ENCODE data around the gene MCC. TPM values are rescaled to one million over a fixed set of nuclear protein-coding genes. Genes with fewer than 3 reads are reported as not detected.

The MCC gene
- polyA plus RNA-seq, 1 donor (not counting 4 experiments of a cell fraction or from before 2014, with no cell fraction given) = 24.6 TPM

DNA sequence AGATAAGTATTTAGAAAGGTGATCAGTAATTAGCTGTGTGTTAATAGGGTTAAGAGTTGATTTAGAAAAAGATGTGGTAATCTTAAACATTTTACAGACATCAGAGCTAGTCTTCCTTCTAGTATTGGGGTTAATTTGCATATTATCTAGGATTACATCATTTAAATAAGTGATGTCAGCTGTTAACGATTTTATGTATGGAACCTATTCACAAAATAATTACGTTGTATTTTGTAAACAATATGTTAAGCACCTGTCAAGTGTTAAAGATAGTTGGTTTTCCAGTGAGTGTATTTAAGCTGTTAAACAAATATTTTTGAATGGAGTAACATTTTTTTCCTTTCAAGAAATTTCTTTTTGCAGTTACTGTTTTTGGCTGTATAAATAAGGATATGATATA lies 509.4 kb downstream of the MCC start:
- no peak for DNase-seq (ENCODE audit: low read depth, low spot score)
- peaks cover 73% of the 10 kb centered on the region for H3K79me2 ChIP-seq (ENCODE audit: control insufficient read depth, insufficient read depth, low read length)

DNA sequence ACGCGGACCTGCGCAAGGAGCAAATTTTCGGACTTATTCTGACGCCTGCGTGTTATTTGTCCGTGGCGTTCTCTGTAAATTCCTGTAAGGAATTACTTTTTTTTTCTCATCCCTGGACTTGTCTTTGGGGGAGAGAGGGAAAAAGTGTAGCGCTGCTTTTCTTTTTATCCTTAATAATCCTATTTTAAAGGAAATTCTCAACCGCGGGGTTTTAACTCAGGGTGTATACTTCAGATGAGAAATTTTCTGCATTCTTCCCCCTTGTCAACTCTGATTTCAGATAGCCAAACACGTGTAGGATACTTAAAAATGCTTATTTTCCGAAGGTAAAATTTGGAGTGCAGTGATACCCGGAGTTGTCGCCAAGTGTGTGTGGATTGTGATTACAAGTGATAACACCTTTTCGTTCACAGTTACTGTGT lies 510.8 kb downstream of the MCC start:
- peaks cover 0 to 4% of the 10 kb centered on the region in 2 experiments for H3K36me3 ChIP-seq (ENCODE audit: control insufficient read depth in 2 of 2, extremely low read depth in 1 of 2, insufficient read depth in 2 of 2, low read length in 2 of 2)
- no peaks in the 10 kb centered on the region for H3K9me3 ChIP-seq (ENCODE audit: control insufficient read depth, low read depth, low read length)
- no peaks in the 10 kb centered on the region for H3K27me3 ChIP-seq (ENCODE audit: control insufficient read depth, extremely low read depth, insufficient read depth, low read length)
- H3K79me2 ChIP-seq (ENCODE audit: control insufficient read depth, insufficient read depth, low read length) = peaks cover 59% of the 10 kb centered on the region
- peak overlapping the region; percentile 87 for H3K9ac ChIP-seq (ENCODE audit: control insufficient read depth, extremely low read depth, insufficient read depth, low read length)
- TF ChIP-seq EZH2 (IDR thresholded peaks at IDR 0.05; ENCODE audit: low read length) = no peak
- TF ChIP-seq, protein P1, sequence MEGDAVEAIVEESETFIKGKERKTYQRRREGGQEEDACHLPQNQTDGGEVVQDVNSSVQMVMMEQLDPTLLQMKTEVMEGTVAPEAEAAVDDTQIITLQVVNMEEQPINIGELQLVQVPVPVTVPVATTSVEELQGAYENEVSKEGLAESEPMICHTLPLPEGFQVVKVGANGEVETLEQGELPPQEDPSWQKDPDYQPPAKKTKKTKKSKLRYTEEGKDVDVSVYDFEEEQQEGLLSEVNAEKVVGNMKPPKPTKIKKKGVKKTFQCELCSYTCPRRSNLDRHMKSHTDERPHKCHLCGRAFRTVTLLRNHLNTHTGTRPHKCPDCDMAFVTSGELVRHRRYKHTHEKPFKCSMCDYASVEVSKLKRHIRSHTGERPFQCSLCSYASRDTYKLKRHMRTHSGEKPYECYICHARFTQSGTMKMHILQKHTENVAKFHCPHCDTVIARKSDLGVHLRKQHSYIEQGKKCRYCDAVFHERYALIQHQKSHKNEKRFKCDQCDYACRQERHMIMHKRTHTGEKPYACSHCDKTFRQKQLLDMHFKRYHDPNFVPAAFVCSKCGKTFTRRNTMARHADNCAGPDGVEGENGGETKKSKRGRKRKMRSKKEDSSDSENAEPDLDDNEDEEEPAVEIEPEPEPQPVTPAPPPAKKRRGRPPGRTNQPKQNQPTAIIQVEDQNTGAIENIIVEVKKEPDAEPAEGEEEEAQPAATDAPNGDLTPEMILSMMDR (optimal IDR thresholded peaks at IDR 0.05 in 1 of 3, IDR thresholded peaks at IDR 0.05 in 1 of 3, conservative IDR thresholded peaks at IDR 0.05 in 1 of 3; ENCODE audit: extremely low read depth in 1 of 3, insufficient read depth in 2 of 3, low read length in 3 of 3) = no peak
- peak overlapping the region; percentile 89 for H2AFZ ChIP-seq (ENCODE audit: control insufficient read depth, low read length)
- H3K4me2 ChIP-seq (ENCODE audit: control insufficient read depth, extremely low read depth, insufficient read depth, low read depth, low read length) = peak overlapping the region; percentile 82
- H3K9me1 ChIP-seq (ENCODE audit: control insufficient read depth, extremely low read depth, insufficient read depth, low read length) = no peaks in the 10 kb centered on the region
- peak overlapping the region; percentile 68 to 96 (median 94) for H3K4me3 ChIP-seq (ENCODE audit: control insufficient read depth in 2 of 3, extremely low read depth in 1 of 3, insufficient read depth in 2 of 3, low read depth in 1 of 3, low read length in 3 of 3)
- H3K27ac ChIP-seq (ENCODE audit: control insufficient read depth, insufficient read depth, low read length) = peak overlapping the region; percentile 79
- DNase-seq (ENCODE audit: low read depth, low spot score) = no peak
- dilution Hi-C loops (cut with MboI; ENCODE audit: extremely low pct_ligation_motif_present, low sequenced_read_pairs) = no loop called here
- H4K20me1 ChIP-seq (ENCODE audit: control insufficient read depth, extremely low read depth, insufficient read depth, low read length) = no peaks in the 10 kb centered on the region
- FAIRE-seq = no peak
- peaks cover 26% of the 10 kb centered on the region for H3K4me1 ChIP-seq (ENCODE audit: control insufficient read depth, extremely low read depth, insufficient read depth, low read length)

More for the DNA sequence above, 509.4 kb downstream of the MCC start:
- Histone ChIP-seq H4K20me1 (ENCODE audit: control insufficient read depth, extremely low read depth, insufficient read depth, low read length) (no peaks in the 10 kb centered on the region), H3K4me2 (ENCODE audit: control insufficient read depth, extremely low read depth, insufficient read depth, low read depth, low read length) (peak overlapping the region; percentile 82), H3K9ac (ENCODE audit: control insufficient read depth, extremely low read depth, insufficient read depth, low read length) (peak overlapping the region; percentile 46), H2AFZ (ENCODE audit: control insufficient read depth, low read length) (no peak overlapping the region), H3K36me3 (ENCODE audit: control insufficient read depth in 2 of 2, extremely low read depth in 1 of 2, insufficient read depth in 2 of 2, low read length in 2 of 2) (peaks cover 0 to 4% of the 10 kb centered on the region in 2 experiments), H3K27ac (ENCODE audit: control insufficient read depth, insufficient read depth, low read length) (peak overlapping the region; percentile 79), H3K27me3 (ENCODE audit: control insufficient read depth, extremely low read depth, insufficient read depth, low read length) (no peaks in the 10 kb centered on the region), H3K9me1 (ENCODE audit: control insufficient read depth, extremely low read depth, insufficient read depth, low read length) (no peaks in the 10 kb centered on the region), H3K4me1 (ENCODE audit: control insufficient read depth, extremely low read depth, insufficient read depth, low read length) (peaks cover 27% of the 10 kb centered on the region), H3K4me3 (ENCODE audit: control insufficient read depth in 2 of 3, extremely low read depth in 1 of 3, insufficient read depth in 2 of 3, low read depth in 1 of 3, low read length in 3 of 3) (peak overlapping the region in 2 of 3 experiments; percentile 94 to 96), H3K9me3 (ENCODE audit: control insufficient read depth, low read depth, low read length) (no peaks in the 10 kb centered on the region)
- dilution Hi-C loops (cut with MboI; ENCODE audit: extremely low pct_ligation_motif_present, low sequenced_read_pairs) = no loop called here
- no peak for FAIRE-seq
- TF ChIP-seq, protein P1 (optimal IDR thresholded peaks at IDR 0.05 in 1 of 3, IDR thresholded peaks at IDR 0.05 in 1 of 3, conservative IDR thresholded peaks at IDR 0.05 in 1 of 3; ENCODE audit: extremely low read depth in 1 of 3, insufficient read depth in 2 of 3, low read length in 3 of 3) = no peak
- TF ChIP-seq EZH2 (IDR thresholded peaks at IDR 0.05; ENCODE audit: low read length) = no peak
